GM23338 (cell line): ENCODE data around the gene GLI3. TPM values are rescaled to one million over a fixed set of nuclear protein-coding genes. Genes with fewer than 3 reads are reported as not detected.

Source experiments
- ATAC-seq: fragments of 200-7000 bp; cut with Tn5 transposase; 3 replicates; pipeline ENCODE4 v1.9.1; 2020
- DNase-seq: peaks from one replicate; pipeline ENCODE4 v3.0.0-alpha.2; 2015; ENCODE audit warnings: low spot score
- H2AFZ ChIP-seq: fragments of 200-600 bp; sonication (generic); 2 replicates; pipeline ENCODE4 v1.8.0; 2016; ENCODE audit warnings: antibody characterized with exemption, mild to moderate bottlenecking, moderate library complexity
- H3F3A ChIP-seq: fragments of 200-600 bp; sonication (generic); replicated peaks from 2 replicates; pipeline ENCODE4 v1.8.0; 2017; ENCODE audit warnings: antibody characterized with exemption, mixed run types, low read depth
- H3K27ac ChIP-seq: fragments of 200-600 bp; sonication (generic); 2 replicates; pipeline ENCODE4 v1.6.1; 2016; ENCODE audit warnings: low read depth
- H3K27me3 ChIP-seq: fragments of 200-600 bp; sonication (generic); 2 replicates; pipeline ENCODE4 v1.8.0; 2016; ENCODE audit warnings: mild to moderate bottlenecking, mixed run types, moderate library complexity; ENCODE audit not compliant: insufficient read depth
- H3K36me3 ChIP-seq: fragments of 200-600 bp; sonication (generic); 2 replicates; pipeline ENCODE4 v1.8.0; 2016; ENCODE audit warnings: mild to moderate bottlenecking; ENCODE audit not compliant: insufficient read depth
- H3K4me1 ChIP-seq: fragments of 200-600 bp; sonication (generic); 2 replicates; pipeline ENCODE4 v1.8.0; 2016; ENCODE audit warnings: mild to moderate bottlenecking, moderate library complexity; ENCODE audit not compliant: insufficient read depth
- H3K4me2 ChIP-seq: fragments of 200-600 bp; sonication (generic); 2 replicates; pipeline ENCODE4 v1.7.1; 2017; ENCODE audit warnings: mixed run types
- H3K4me3 ChIP-seq: fragments of 200-600 bp; sonication (generic); 2 replicates; pipeline ENCODE4 v1.6.1; 2016; ENCODE audit warnings: mixed run types
- H3K79me2 ChIP-seq: fragments of 200-600 bp; sonication (generic); replicated peaks from 2 replicates; pipeline ENCODE4 v1.8.0; 2017; ENCODE audit warnings: mild to moderate bottlenecking; ENCODE audit not compliant: insufficient read depth
- H3K9me2 ChIP-seq: fragments of 200-600 bp; sonication (generic); 2 replicates; pipeline ENCODE4 v1.8.0; 2017; ENCODE audit not compliant: insufficient read depth
- H4K20me1 ChIP-seq: fragments of 200-600 bp; sonication (generic); replicated peaks from 2 replicates; pipeline ENCODE4 v1.8.0; 2017; ENCODE audit warnings: mild to moderate bottlenecking; ENCODE audit not compliant: insufficient read depth
- H3K27ac Mint-ChIP-seq: 2 replicates; pipeline ENCODE4 v1.8.0; 2020; ENCODE audit warnings: inconsistent platforms, mild to moderate bottlenecking, moderate library complexity, mixed read lengths
- H3K27me3 Mint-ChIP-seq: 3 replicates; pipeline ENCODE4 v1.8.0; 2022; ENCODE audit warnings: low read depth, mild to moderate bottlenecking, moderate library complexity, mixed read lengths, inconsistent platforms; ENCODE audit not compliant: insufficient read depth, poor library complexity
- H3K36me3 Mint-ChIP-seq: 3 replicates; pipeline ENCODE4 v1.8.0; 2021; ENCODE audit warnings: low read depth, mild to moderate bottlenecking, inconsistent platforms, moderate library complexity, mixed read lengths
- H3K4me1 Mint-ChIP-seq: 3 replicates; pipeline ENCODE4 v1.8.0; 2020; ENCODE audit warnings: mild to moderate bottlenecking, inconsistent platforms, mixed read lengths
- H3K4me3 Mint-ChIP-seq: 3 replicates; pipeline ENCODE4 v1.8.0; 2021; ENCODE audit warnings: moderate library complexity, mild to moderate bottlenecking, inconsistent platforms, mixed read lengths
- H3K9me3 Mint-ChIP-seq: 3 replicates; pipeline ENCODE4 v1.8.0; 2020; ENCODE audit warnings: moderate library complexity, mild to moderate bottlenecking, inconsistent platforms, mixed read lengths
- CREB1 ChIP-seq: fragments of 250-450 bp; sonication (Bioruptor Pico); IDR thresholded peaks from 2 replicates; pipeline ENCODE4 v1.5.0; 2020; ENCODE audit warnings: low read depth, mild to moderate bottlenecking, moderate library complexity
- ETS1 ChIP-seq: IDR thresholded peaks from 2 replicates; pipeline ENCODE4 v1.6.1; 2016; ENCODE audit warnings: antibody characterized with exemption
- EZH2 ChIP-seq: fragments of 200-600 bp; sonication (generic); IDR thresholded peaks from one replicate; pipeline ENCODE4 v1.8.0; 2017; ENCODE audit warnings: antibody characterized with exemption, mild to moderate bottlenecking, low read depth; ENCODE audit not compliant: unreplicated experiment
- POLR2AphosphoS5 ChIP-seq: IDR thresholded peaks from 2 replicates; pipeline ENCODE4 v1.6.1; 2016; ENCODE audit warnings: antibody characterized with exemption, low read depth
- ZNF114 ChIP-seq: fragments of 250-450 bp; sonication (Bioruptor Pico); IDR thresholded peaks from 2 replicates; pipeline ENCODE4 v1.5.0; 2020; ENCODE audit warnings: mild to moderate bottlenecking, moderate library complexity
- ZNF462 ChIP-seq: fragments of 250-450 bp; sonication (Bioruptor Pico); IDR thresholded peaks from 2 replicates; pipeline ENCODE4 v1.5.0; 2020; ENCODE audit warnings: mild to moderate bottlenecking, moderate library complexity
- polyA plus RNA-seq: library from polyadenylated mRNA; unstranded; fragments of >200 nt; fragmentation: Nextera tagmentation; extraction: Ambion mirVana; gene quantifications from 2 replicates; pipeline ENCODE4 v1.2.1, GENCODE V29; 2016
- total RNA-seq: library from RNA; depleted of rRNA; stranded (reverse); fragments of >200 nt; shearing (Covaris generic); gene quantifications from 2 replicates; pipeline ENCODE4 v1.2.3, GENCODE V29; 2014

Gene GLI3
- total and polyA plus RNA-seq, 2 experiments from 2014 or later = 16.1 to 17.9 TPM

DNA sequence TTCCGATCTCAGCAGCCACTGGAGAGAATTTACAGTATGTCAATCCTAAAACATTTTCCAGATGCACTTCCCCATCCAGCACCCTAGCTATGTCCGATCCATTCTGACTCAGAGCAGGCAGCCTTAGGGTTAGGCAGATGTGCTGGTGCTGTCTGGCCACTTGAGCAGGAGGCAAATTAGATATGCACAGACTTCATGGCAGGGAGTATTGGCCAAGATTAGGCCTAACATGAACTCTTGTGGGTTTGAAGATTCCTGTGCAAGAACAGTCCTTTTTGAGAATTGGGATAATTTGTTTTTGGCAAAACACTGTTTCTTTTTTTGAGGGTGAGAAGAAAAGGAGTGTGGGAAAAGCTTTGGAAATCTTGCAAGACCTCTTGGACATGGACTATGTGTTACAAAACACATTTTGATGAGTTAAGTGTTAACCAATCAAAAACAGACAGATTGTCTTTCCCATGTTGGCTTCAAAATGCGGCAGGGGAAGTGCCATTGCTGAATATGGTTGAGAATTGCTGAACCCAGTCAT is 315.5 kb downstream of the GLI3 start (continued):
- TF ChIP-seq ZNF462 (no peak), ETS1 (no peak)

- H3K79me2 ChIP-seq = no peaks in the 10 kb centered on the region
- no peaks in the 10 kb centered on the region for H4K20me1 ChIP-seq
- H3K4me3 Mint-ChIP-seq = no peak overlapping the region
- H3K27ac Mint-ChIP-seq = no peak overlapping the region
- H3K27me3 Mint-ChIP-seq = no peaks in the 10 kb centered on the region
- DNase-seq (no peak), ATAC-seq (no peak)
- no peaks in the 10 kb centered on the region for H3K27me3 ChIP-seq
- H3F3A ChIP-seq = no peaks in the 10 kb centered on the region
- peaks cover 16% of the 10 kb centered on the region; the same call in 1 of the 2 replicates for H3K9me2 ChIP-seq
- no peak overlapping the region for H3K27ac ChIP-seq
- no peaks in the 10 kb centered on the region for H3K9me3 Mint-ChIP-seq
- no peaks in the 10 kb centered on the region for H3K4me1 Mint-ChIP-seq
- H3K36me3 Mint-ChIP-seq = no peaks in the 10 kb centered on the region
- H3K36me3 ChIP-seq = no peaks in the 10 kb centered on the region
- no peaks in the 10 kb centered on the region for H3K4me1 ChIP-seq
- H2AFZ ChIP-seq = no peak overlapping the region
- H3K4me2 ChIP-seq = no peak overlapping the region
- H3K4me3 ChIP-seq = no peak overlapping the region
- no peak for TF ChIP-seq ZNF462
- TF ChIP-seq CREB1 (CRISPR knock-in tag) = no peak
- no peak for TF ChIP-seq POLR2AphosphoS5
- TF ChIP-seq EZH2 = no peak
- TF ChIP-seq ETS1 = no peak
- no peak for TF ChIP-seq ZNF114 (CRISPR knock-in tag)
Measured at GRCh38 chr7:41918597-41918996, 318.4 kb downstream of the GLI3 start.
